HCT116 (cell line): ENCODE results near the gene PRKG1. TPM values are rescaled to one million over a fixed set of nuclear protein-coding genes. Genes with fewer than 3 reads are reported as not detected.

Experiments used
- ATAC-seq: fragments of 200-7000 bp; cut with Tn5 transposase; 2 replicates; pipeline ENCODE4 v1.9.1; 2020; ENCODE audit warnings: mild to moderate bottlenecking, moderate library complexity
- BruUV-seq: library from RNA; stranded (reverse); fragments of 400-500 nt; replicated peaks from 2 replicates; lab custom pipeline; 2021; lab: Mats Ljungman, UMichigan
- CTCF ChIA-PET: fragments of 300-600 bp; sonication (Branson Sonifier 250); formaldehyde crosslinking; loops from one replicate; lab custom pipeline; 2021; ENCODE audit warnings: antibody characterized with exemption; lab: Charles Lee
- POLR2A ChIA-PET: fragments of 300-600, 350-600 bp; sonication (Branson Sonifier 250); formaldehyde crosslinking; loops from one replicate; lab custom pipeline; 2021; ENCODE audit warnings: antibody characterized with exemption; lab: Charles Lee
- RAD21 ChIA-PET, 2 experiments: fragments of 300-600 bp; sonication (Branson Sonifier 250); formaldehyde crosslinking; loops; one replicate each; lab custom pipeline; 2023; ENCODE audit warnings: low total read pairs in 2 of 2; ENCODE audit not compliant: uncharacterized antibody in 2 of 2, unreplicated experiment in 2 of 2, low non-redundant PET in 1 of 2; lab: Charles Lee
- DNase-seq: peaks from one replicate; pipeline ENCODE4 v3.0.0-alpha.2; 2010; ENCODE audit warnings: low read depth, low spot score
- H2AFZ ChIP-seq: fragments of 200-600 bp; shearing (Covaris generic), sonication (generic); 2 replicates; pipeline ENCODE4 v1.6.1; 2017; ENCODE audit warnings: low read depth, mixed run types, mixed read lengths, antibody characterized with exemption, low read length; ENCODE audit not compliant: poor library complexity, severe bottlenecking
- H3K27ac ChIP-seq: 2 replicates; pipeline ENCODE4 v1.5.1; 2012; ENCODE audit warnings: low read depth, low read length
- H3K27me3 ChIP-seq: fragments of 200-600 bp; sonication (generic); 2 replicates; pipeline ENCODE4 v1.6.1; 2016; ENCODE audit warnings: mixed run types, low read length, mixed read lengths; ENCODE audit not compliant: insufficient read depth
- H3K36me3 ChIP-seq, 2 experiments: fragments of 200-500 bp in 1 of 2; fragments of 200-600 bp in 1 of 2; sonication (Bioruptor generic) in 1 of 2; sonication (generic) in 1 of 2; 2 replicates each; pipeline versions ENCODE4 v1.5.1 to v1.6.1; 2014 to 2016; ENCODE audit warnings: low read length in 2 of 2, inconsistent platforms in 1 of 2, mixed read lengths in 1 of 2, mixed run types in 1 of 2; ENCODE audit not compliant: insufficient read depth in 2 of 2, control insufficient read depth in 1 of 2
- H3K4me1 ChIP-seq, 2 experiments: fragments of 200-600 bp in 1 of 2; sonication (generic) in 1 of 2; 2 replicates each; pipeline versions ENCODE4 v1.5.1 to v1.6.1; 2012 to 2017; ENCODE audit warnings: low read length in 2 of 2, inconsistent platforms in 1 of 2, mild to moderate bottlenecking in 1 of 2, mixed read lengths in 1 of 2, mixed run types in 1 of 2, moderate library complexity in 1 of 2; ENCODE audit not compliant: insufficient read depth in 2 of 2, control insufficient read depth in 1 of 2
- H3K4me2 ChIP-seq: fragments of 200-600 bp; sonication (generic); 2 replicates; pipeline ENCODE4 v1.6.1; 2017; ENCODE audit warnings: mixed run types, low read length, mixed read lengths
- H3K4me3 ChIP-seq, 2 experiments: fragments of 200-600 bp in 1 of 2; sonication (generic) in 1 of 2; replicated peaks in 1 of 2; 2 replicates each; pipeline ENCODE4 v1.5.1; 2011 to 2016; ENCODE audit warnings: low read length in 2 of 2, control low read depth in 1 of 2, low read depth in 1 of 2, mild to moderate bottlenecking in 1 of 2, mixed read lengths in 1 of 2, mixed run types in 1 of 2
- H3K79me2 ChIP-seq: fragments of 200-600 bp; sonication (generic); 2 replicates; pipeline ENCODE4 v1.6.1; 2017; ENCODE audit warnings: mild to moderate bottlenecking, mixed run types, low read length, moderate library complexity, mixed read lengths; ENCODE audit not compliant: insufficient read depth
- H3K9ac ChIP-seq: fragments of 200-600 bp; sonication (generic); 2 replicates; pipeline ENCODE4 v1.6.1; 2016; ENCODE audit warnings: low read length, mixed read lengths
- H3K9me2 ChIP-seq: fragments of 200-600 bp; sonication (generic), shearing (Covaris generic); 2 replicates; pipeline ENCODE4 v1.6.1; 2017; ENCODE audit warnings: mixed run types, mild to moderate bottlenecking, moderate library complexity; ENCODE audit not compliant: insufficient read depth
- H3K9me3 ChIP-seq, 2 experiments: fragments of 200-500 bp in 1 of 2; fragments of 200-600 bp in 1 of 2; sonication (Bioruptor generic) in 1 of 2; sonication (generic) in 1 of 2; 2 replicates each; pipeline ENCODE4 v1.6.1; 2014 to 2017; ENCODE audit warnings: low read length in 2 of 2, mixed read lengths in 2 of 2, inconsistent platforms in 1 of 2, low read depth in 1 of 2, mild to moderate bottlenecking in 1 of 2, mixed run types in 1 of 2, moderate library complexity in 1 of 2; ENCODE audit not compliant: control insufficient read depth in 1 of 2, insufficient read depth in 1 of 2
- H4K20me1 ChIP-seq: fragments of 200-600 bp; sonication (generic), shearing (Covaris generic); 2 replicates; pipeline ENCODE4 v1.6.1; 2017; ENCODE audit warnings: mixed run types, mild to moderate bottlenecking, moderate library complexity; ENCODE audit not compliant: insufficient read depth
- ATF3 ChIP-seq: IDR thresholded peaks from 2 replicates; pipeline ENCODE4 v1.6.1; 2012
- ELF1 ChIP-seq: IDR thresholded peaks from 2 replicates; pipeline ENCODE4 v1.6.1; 2012; ENCODE audit warnings: low read depth, borderline replicate concordance
- EZH2 ChIP-seq: fragments of 200-600 bp; sonication (generic); IDR thresholded peaks from 2 replicates; pipeline ENCODE4 v1.6.1; 2017; ENCODE audit warnings: antibody characterized with exemption, mixed run types
- EZH2phosphoT487 ChIP-seq: fragments of 200-600 bp; IDR thresholded peaks from 2 replicates; pipeline ENCODE4 v1.6.1; 2018; ENCODE audit warnings: antibody characterized with exemption, borderline replicate concordance
- REST ChIP-seq: IDR thresholded peaks from 2 replicates; pipeline ENCODE4 v1.6.1; 2012; ENCODE audit warnings: low read depth
- SP1 ChIP-seq: IDR thresholded peaks from 2 replicates; pipeline ENCODE4 v1.6.1; 2012; ENCODE audit warnings: low read depth
- SRF ChIP-seq: IDR thresholded peaks from 2 replicates; pipeline ENCODE4 v1.6.1; 2012; ENCODE audit warnings: low read depth
- TCF7L2 ChIP-seq: IDR thresholded peaks from 2 replicates; pipeline ENCODE4 v1.7.0; 2011; ENCODE audit warnings: borderline replicate concordance, inconsistent platforms; ENCODE audit not compliant: insufficient read depth, insufficient read length; ENCODE audit errors: extremely low read depth
- YY1 ChIP-seq: IDR thresholded peaks from 2 replicates; pipeline ENCODE4 v1.6.1; 2011; ENCODE audit warnings: low read length, low read depth, moderate library complexity, mild to moderate bottlenecking; ENCODE audit not compliant: insufficient replicate concordance; ENCODE audit errors: extremely low read depth
- ZBTB33 ChIP-seq: IDR thresholded peaks from 2 replicates; pipeline ENCODE4 v1.6.1; 2011; ENCODE audit warnings: mild to moderate bottlenecking, low read length, moderate library complexity; ENCODE audit not compliant: insufficient replicate concordance; ENCODE audit errors: extremely low read depth
- ZFX ChIP-seq: fragments of 450-650 bp; IDR thresholded peaks from 2 replicates; pipeline ENCODE4 v1.6.1; 2017
- intact Hi-C: fragments of 100-400 bp; cut with micrococcal nuclease; formaldehyde crosslinking; loops from 2 replicates; pipeline ENCODE4 v1.10.0; 2022
- total RNA-seq: library from RNA; stranded (reverse); gene quantifications from one replicate; pipeline ENCODE4 v1.2.1, GENCODE V29; 2021; ENCODE audit not compliant: unreplicated experiment

The PRKG1 gene
- total RNA-seq, 1 experiment from 2014 or later = 1.4 TPM

- H3K9ac ChIP-seq = no peak overlapping the region
- no peak overlapping the region for H3K4me3 ChIP-seq
- no TSS peak for BruUV-seq
- ATAC-seq (no peak), DNase-seq (no peak)
- H3K79me2 ChIP-seq = no peaks in the 10 kb centered on the region
- intact Hi-C loops = no loop called here
- no peak overlapping the region for H2AFZ ChIP-seq
- no peak for TF ChIP-seq ZFX
- no peak for TF ChIP-seq ELF1
- no peak for TF ChIP-seq ATF3
- TF ChIP-seq ZBTB33 = no peak
- no peak for TF ChIP-seq YY1
- TF ChIP-seq REST = no peak
- no peak for TF ChIP-seq EZH2
- no peak for TF ChIP-seq EZH2phosphoT487
- no peak for TF ChIP-seq TCF7L2
- no peak for TF ChIP-seq SP1
- TF ChIP-seq SRF = no peak
- H3K4me2 ChIP-seq = no peak overlapping the region
- no peaks in the 10 kb centered on the region for H3K9me3 ChIP-seq
- no peaks in the 10 kb centered on the region for H3K36me3 ChIP-seq
- peaks cover 15% of the 10 kb centered on the region for H3K27me3 ChIP-seq
- ChIA-PET RAD21 (no interaction called here), CTCF (no interaction called here), POLR2A (no interaction called here)
- no peaks in the 10 kb centered on the region for H3K4me1 ChIP-seq
- no peaks in the 10 kb centered on the region for H4K20me1 ChIP-seq
- no peak overlapping the region for H3K27ac ChIP-seq
- H3K9me2 ChIP-seq = no peaks in the 10 kb centered on the region
Measured at GRCh38 chr10:51498424-51498823, 424.1 kb downstream of the PRKG1 start.
